RPMI8226 (cell line): ENCODE results near the gene MMP24.
"Not testable (repeated sequence)": the region's sequence is repeated elsewhere in the genome, so short reads cannot be mapped to it uniquely, and the experiment has no call there.

Source experiments
- DNase-seq: peaks from one replicate; pipeline ENCODE4 v3.0.0-alpha.2; 2015

Gene MMP24

GRCh38 chr20:35260426-35260825 is 33.9 kb downstream of the MMP24 start:
- no peak for DNase-seq

GRCh38 chr20:35262321-35262720 is 35.8 kb downstream of the MMP24 start:
- not testable (repeated sequence) for DNase-seq

- DNase-seq = not testable (repeated sequence)
Observed at GRCh38 chr20:35262731-35263531, 36.4 kb downstream of the MMP24 start.

- no peak for DNase-seq
Observed at GRCh38 chr20:35263532-35264341, 37.2 kb downstream of the MMP24 start.

GRCh38 chr20:35264755-35265154 is 38.3 kb downstream of the MMP24 start:
- no peak for DNase-seq

GRCh38 chr20:35267092-35267491 is 40.6 kb downstream of the MMP24 start:
- DNase-seq = no peak

GRCh38 chr20:35269055-35269781 is 42.7 kb downstream of the MMP24 start:
- DNase-seq = peak; percentile 70

GRCh38 chr20:35270021-35270902 is 43.8 kb downstream of the MMP24 start:
- DNase-seq = no peak

GRCh38 chr20:35271073-35271882 is 44.8 kb downstream of the MMP24 start:
- no peak for DNase-seq

- no peak for DNase-seq
Observed at GRCh38 chr20:35271904-35272303, 45.4 kb downstream of the MMP24 start.

- no peak for DNase-seq
Observed at GRCh38 chr20:35273449-35274171, 47.1 kb downstream of the MMP24 start.

- DNase-seq = no peak
Observed at GRCh38 chr20:35274172-35275092, 47.9 kb downstream of the MMP24 start.

- no peak for DNase-seq
Observed at GRCh38 chr20:35275741-35276251, 49.3 kb downstream of the MMP24 start.

GRCh38 chr20:35276408-35276807 is 49.9 kb downstream of the MMP24 start:
- no peak for DNase-seq

- DNase-seq = no peak
Observed at GRCh38 chr20:35277127-35277526, 50.6 kb downstream of the MMP24 start.

GRCh38 chr20:35277531-35278395 is 51.3 kb downstream of the MMP24 start, which contains the start of gene MMP24OS:
MMP24OS (minus strand) TSS chr20:35278122; CDS start chr20:35277929, 193 bp downstream.
- peak; percentile 92 for DNase-seq

GRCh38 chr20:35279040-35279439 is 52.5 kb downstream of the MMP24 start:
- DNase-seq = no peak

- DNase-seq = no peak
Observed at GRCh38 chr20:35279533-35280174, 53.2 kb downstream of the MMP24 start.
